HG02610 (cell line): ENCODE results near the gene PAX8.

Source experiments
- ATAC-seq: cut with Tn5 transposase; IDR thresholded peaks from one replicate; pipeline ENCODE4 v1.9.1; 2021; ENCODE audit warnings: mild to moderate bottlenecking, moderate library complexity; ENCODE audit not compliant: unreplicated experiment

The PAX8 gene

GRCh38 chr2:113187771-113188170 is 91.0 kb downstream of the PAX8 start:
- ATAC-seq = no peak

- no peak for ATAC-seq
Observed at GRCh38 chr2:113186433-113186796, 92.3 kb downstream of the PAX8 start.

- ATAC-seq = no peak
Observed at GRCh38 chr2:113185664-113186432, 92.9 kb downstream of the PAX8 start.

GRCh38 chr2:113184531-113185230 is 94.0 kb downstream of the PAX8 start:
- no peak for ATAC-seq

- no peak for ATAC-seq
Observed at GRCh38 chr2:113183703-113184102, 95.0 kb downstream of the PAX8 start.

- no peak for ATAC-seq
Observed at GRCh38 chr2:113183264-113183663, 95.5 kb downstream of the PAX8 start.

- no peak for ATAC-seq
Observed at GRCh38 chr2:113182471-113183260, 96.1 kb downstream of the PAX8 start.

GRCh38 chr2:113181258-113182051 is 97.3 kb downstream of the PAX8 start:
- no peak for ATAC-seq

- ATAC-seq = no peak
Observed at GRCh38 chr2:113180131-113180946, 98.4 kb downstream of the PAX8 start.

- ATAC-seq = no peak
Observed at GRCh38 chr2:113179446-113180045, 99.2 kb downstream of the PAX8 start.

- ATAC-seq = no peak
Observed at GRCh38 chr2:113178891-113179290, 99.8 kb downstream of the PAX8 start.

GRCh38 chr2:113178069-113178746 is 100.5 kb downstream of the PAX8 start:
- ATAC-seq = no peak

- no peak for ATAC-seq
Observed at GRCh38 chr2:113176696-113177355, 101.9 kb downstream of the PAX8 start.

- ATAC-seq = no peak
Observed at GRCh38 chr2:113175736-113176695, 102.7 kb downstream of the PAX8 start.

- ATAC-seq = peak; percentile 69
Observed at GRCh38 chr2:113175042-113175628, 103.6 kb downstream of the PAX8 start.

- no peak for ATAC-seq
Observed at GRCh38 chr2:113174376-113174750, 104.4 kb downstream of the PAX8 start.
